Activated naive CD8-positive, alpha-beta T cell treated with anti-CD3 and anti-CD28 coated beads for 36 hours (primary cell): Measurements from ENCODE around the gene ANKRD34A. TPM values are rescaled to one million over a fixed set of nuclear protein-coding genes. Genes with fewer than 3 reads are reported as not detected.
A peak's percentile ranks its signal among the peaks of the same experiment; 100 is the strongest.

ENCODE experiments used
- DNase-seq: peaks from one replicate; pipeline ENCODE4 v3.0.0; 2021
- H3K27ac Mint-ChIP-seq: one replicate; pipeline ENCODE4 v1.8.0; 2022; ENCODE audit warnings: mild to moderate bottlenecking, moderate library complexity, mixed read lengths
- H3K27me3 Mint-ChIP-seq: one replicate; pipeline ENCODE4 v1.8.0; 2022; ENCODE audit warnings: mild to moderate bottlenecking, mixed read lengths
- H3K36me3 Mint-ChIP-seq: one replicate; pipeline ENCODE4 v1.8.0; 2021; ENCODE audit warnings: mild to moderate bottlenecking, mixed read lengths
- H3K4me1 Mint-ChIP-seq: one replicate; pipeline ENCODE4 v1.8.0; 2021; ENCODE audit warnings: mixed read lengths
- H3K4me3 Mint-ChIP-seq: one replicate; pipeline ENCODE4 v1.8.0; 2022; ENCODE audit warnings: mild to moderate bottlenecking, moderate library complexity, mixed read lengths
- H3K9me3 Mint-ChIP-seq: one replicate; pipeline ENCODE4 v1.8.0; 2022; ENCODE audit warnings: mixed read lengths
- total RNA-seq, 2 experiments: library from RNA; stranded (reverse); gene quantifications; one replicate each; pipeline ENCODE4 v1.2.3, GENCODE V29; 2021

The ANKRD34A gene
- total RNA-seq, 2 experiments from 2014 or later, result 9.3 to 10.3 TPM

GRCh38 chr1:145962157-145963102, 1.9 kb downstream of the ANKRD34A start:
- H3K4me1 Mint-ChIP-seq, result peaks cover 45% of the 10 kb centered on the region
- no peaks in the 10 kb centered on the region for H3K27me3 Mint-ChIP-seq
- H3K27ac Mint-ChIP-seq, result peak overlapping the region; percentile 95
- DNase-seq, result no peak
- H3K36me3 Mint-ChIP-seq, result peaks cover 23% of the 10 kb centered on the region
- peaks cover 2% of the 10 kb centered on the region for H3K9me3 Mint-ChIP-seq
- peak overlapping the region; percentile 89 for H3K4me3 Mint-ChIP-seq

- Mint-ChIP-seq H3K4me3 (peak overlapping the region; percentile 89), H3K9me3 (no peaks in the 10 kb centered on the region), H3K4me1 (peaks cover 47% of the 10 kb centered on the region), H3K27ac (peak overlapping the region; percentile 89), H3K27me3 (no peaks in the 10 kb centered on the region), H3K36me3 (peaks cover 16% of the 10 kb centered on the region)
- peak; percentile 75 for DNase-seq
These were observed 2.8 kb downstream of the ANKRD34A start for GRCh38 chr1:145961425-145962156.

- Mint-ChIP-seq H3K27me3 (no peaks in the 10 kb centered on the region), H3K4me1 (peaks cover 50% of the 10 kb centered on the region), H3K9me3 (no peaks in the 10 kb centered on the region), H3K27ac (peak overlapping the region; percentile 89), H3K4me3 (peak overlapping the region; percentile 89), H3K36me3 (peaks cover 16% of the 10 kb centered on the region)
- DNase-seq, result no peak
These were observed 3.3 kb downstream of the ANKRD34A start for GRCh38 chr1:145961109-145961424.

- Mint-ChIP-seq H3K4me1 (peaks cover 55% of the 10 kb centered on the region), H3K36me3 (peaks cover 16% of the 10 kb centered on the region), H3K27me3 (no peaks in the 10 kb centered on the region)
These were observed 3.8 kb downstream of the ANKRD34A start for GRCh38 chr1:145960468-145961108.

GRCh38 chr1:145959957-145960467, 4.4 kb downstream of the ANKRD34A start:
- Mint-ChIP-seq H3K36me3 (peaks cover 16% of the 10 kb centered on the region), H3K27ac (peak overlapping the region; percentile 68), H3K9me3 (no peaks in the 10 kb centered on the region), H3K4me3 (peak overlapping the region; percentile 89), H3K4me1 (peaks cover 56% of the 10 kb centered on the region), H3K27me3 (no peaks in the 10 kb centered on the region)
- DNase-seq, result no peak

More at GRCh38 chr1:145960468-145961108, 3.8 kb downstream of the ANKRD34A start:
- Mint-ChIP-seq H3K9me3 (no peaks in the 10 kb centered on the region), H3K27ac (peak overlapping the region; percentile 89), H3K4me3 (peak overlapping the region; percentile 89)
- peak; percentile 72 for DNase-seq

GRCh38 chr1:145959333-145959732, 5.0 kb downstream of the ANKRD34A start:
- H3K4me1 Mint-ChIP-seq, result peaks cover 60% of the 10 kb centered on the region

GRCh38 chr1:145958734-145959133, 5.6 kb downstream of the ANKRD34A start:
- Mint-ChIP-seq H3K4me1 (peaks cover 63% of the 10 kb centered on the region), H3K36me3 (peaks cover 21% of the 10 kb centered on the region), H3K27me3 (no peaks in the 10 kb centered on the region), H3K27ac (peak overlapping the region; percentile 36), H3K4me3 (no peak overlapping the region), H3K9me3 (no peaks in the 10 kb centered on the region)
- no peak for DNase-seq

More at GRCh38 chr1:145959333-145959732, 5.0 kb downstream of the ANKRD34A start:
- DNase-seq, result no peak
- Mint-ChIP-seq H3K27ac (peak overlapping the region; percentile 47), H3K4me3 (peak overlapping the region; percentile 14), H3K36me3 (peaks cover 18% of the 10 kb centered on the region), H3K27me3 (no peaks in the 10 kb centered on the region), H3K9me3 (no peaks in the 10 kb centered on the region)

GRCh38 chr1:145957443-145958319, 6.7 kb downstream of the ANKRD34A start, which contains the start of gene LIX1L:
TSS of gene LIX1L (minus strand) at chr1:145958017. CDS start at chr1:145957927, 90 bp downstream.
- Mint-ChIP-seq H3K27ac (peak within 1 kb of the TSS; percentile 92), H3K36me3 (peaks cover 22% of the 10 kb centered on the region), H3K9me3 (no peaks in the 10 kb centered on the region), H3K4me1 (peaks cover 56% of the 10 kb centered on the region), H3K27me3 (no peaks in the 10 kb centered on the region), H3K4me3 (peak within 1 kb of the TSS; percentile 97)
- peak; percentile 96 for DNase-seq

- H3K9me3 Mint-ChIP-seq, result no peaks in the 10 kb centered on the region
- H3K4me3 Mint-ChIP-seq, result peak overlapping the region; percentile 97
- peaks cover 55% of the 10 kb centered on the region for H3K4me1 Mint-ChIP-seq
- H3K36me3 Mint-ChIP-seq, result peaks cover 22% of the 10 kb centered on the region
- peak overlapping the region; percentile 92 for H3K27ac Mint-ChIP-seq
- H3K27me3 Mint-ChIP-seq, result no peaks in the 10 kb centered on the region
- no peak for DNase-seq
These were observed 7.5 kb downstream of the ANKRD34A start for GRCh38 chr1:145956781-145957442.

- peak overlapping the region; percentile 92 for H3K27ac Mint-ChIP-seq
- peak overlapping the region; percentile 97 for H3K4me3 Mint-ChIP-seq
- no peaks in the 10 kb centered on the region for H3K9me3 Mint-ChIP-seq
- H3K4me1 Mint-ChIP-seq, result peaks cover 57% of the 10 kb centered on the region
- no peak for DNase-seq
- H3K36me3 Mint-ChIP-seq, result peaks cover 19% of the 10 kb centered on the region
- no peaks in the 10 kb centered on the region for H3K27me3 Mint-ChIP-seq
These were observed 8.0 kb downstream of the ANKRD34A start for GRCh38 chr1:145956361-145956760.

GRCh38 chr1:145955436-145955835, 8.9 kb downstream of the ANKRD34A start:
- Mint-ChIP-seq H3K27me3 (no peaks in the 10 kb centered on the region), H3K9me3 (no peaks in the 10 kb centered on the region), H3K4me3 (peak overlapping the region; percentile 4), H3K36me3 (peaks cover 13% of the 10 kb centered on the region), H3K4me1 (peaks cover 63% of the 10 kb centered on the region), H3K27ac (no peak overlapping the region)
- no peak for DNase-seq

GRCh38 chr1:145953861-145954260, 10.5 kb downstream of the ANKRD34A start:
- H3K4me1 Mint-ChIP-seq, result peaks cover 62% of the 10 kb centered on the region
- H3K36me3 Mint-ChIP-seq, result peaks cover 13% of the 10 kb centered on the region
- H3K9me3 Mint-ChIP-seq, result no peaks in the 10 kb centered on the region
- no peaks in the 10 kb centered on the region for H3K27me3 Mint-ChIP-seq
- no peak overlapping the region for H3K27ac Mint-ChIP-seq
- no peak for DNase-seq
- H3K4me3 Mint-ChIP-seq, result no peak overlapping the region

- no peak overlapping the region for H3K27ac Mint-ChIP-seq
These were observed 11.5 kb downstream of the ANKRD34A start for GRCh38 chr1:145952903-145953302.

More at GRCh38 chr1:145952903-145953302, 11.5 kb downstream of the ANKRD34A start:
- peaks cover 15% of the 10 kb centered on the region for H3K36me3 Mint-ChIP-seq
- H3K4me1 Mint-ChIP-seq, result peaks cover 55% of the 10 kb centered on the region
- H3K4me3 Mint-ChIP-seq, result no peak overlapping the region
- DNase-seq, result no peak
- H3K9me3 Mint-ChIP-seq, result no peaks in the 10 kb centered on the region
- no peaks in the 10 kb centered on the region for H3K27me3 Mint-ChIP-seq
